H1 (cell line): Measurements from ENCODE around the gene SYNDIG1. TPM values are rescaled to one million over a fixed set of nuclear protein-coding genes. Genes with fewer than 3 reads are reported as not detected.

Experiments used
- BACH1 ChIP-seq: IDR thresholded peaks from 2 replicates; pipeline ENCODE4 v1.6.1; 2012; ENCODE audit warnings: low read length, improper control_type of control experiment
- CBX8 ChIP-seq: fragments of 300-800, 300-1000 bp; sonication (generic); IDR thresholded peaks from 2 replicates; pipeline ENCODE4 v1.7.1; 2016; ENCODE audit warnings: low read depth, low read length, borderline replicate concordance
- RNF2 ChIP-seq: fragments of 200-900, 300-1000 bp; sonication (generic); IDR thresholded peaks from 2 replicates; pipeline ENCODE4 v1.7.1; 2016; ENCODE audit warnings: borderline replicate concordance, low read depth, mild to moderate bottlenecking, antibody characterized with exemption, low read length; ENCODE audit not compliant: poor library complexity, severe bottlenecking; ENCODE audit errors: missing control alignments
- SRF ChIP-seq: IDR thresholded peaks from 2 replicates; pipeline ENCODE4 v1.6.1; 2011; ENCODE audit warnings: mild to moderate bottlenecking, low read depth, low read length, moderate library complexity
- TCF12 ChIP-seq: IDR thresholded peaks from 2 replicates; pipeline ENCODE4 v1.6.1; 2011; ENCODE audit warnings: low read depth, mild to moderate bottlenecking, low read length
- YY1 ChIP-seq: IDR thresholded peaks from 2 replicates; pipeline ENCODE4 v1.6.1; 2011; ENCODE audit warnings: low read depth, mild to moderate bottlenecking, low read length
- polyA plus RNA-seq, 7 experiments: library from polyadenylated mRNA; depleted of rRNA in 3 of 7; stranded (reverse) in 5 of 7; unstranded in 2 of 7; fragments of >200 nt in 5 of 7; fragments of 200-250 nt in 2 of 7; gene quantifications; 1 replicate in 5 of 7; 2 replicates in 1 of 7; 4 replicates in 1 of 7; pipeline versions ENCODE4 v1.2.1 to v1.2.3, GENCODE V29; 2011 to 2013; ENCODE audit warnings: missing spikeins in 2 of 7, mixed read lengths in 2 of 7
- total RNA-seq: library from RNA; stranded (reverse); fragmentation: NEBNext Ultra II Directional; extraction: Animal tissue kit (Norgen Biotek cat#: 25700); gene quantifications from 2 replicates; pipeline ENCODE4 v1.2.1, GENCODE V29; 2021
- TF ChIP-seq, protein P1 (sequence below): fragments of 300-600 bp; sonication (generic); IDR thresholded peaks from 2 replicates; pipeline ENCODE4 v1.7.1; 2012; ENCODE audit warnings: low read length, moderate library complexity, mild to moderate bottlenecking, inconsistent platforms; ENCODE audit not compliant: insufficient replicate concordance

The SYNDIG1 gene
- total and polyA plus RNA-seq, 2 of the 8 experiments (the other 6 are each of a cell fraction or from before 2014, with no cell fraction given), result 6.5 to 7.8 TPM

DNA sequence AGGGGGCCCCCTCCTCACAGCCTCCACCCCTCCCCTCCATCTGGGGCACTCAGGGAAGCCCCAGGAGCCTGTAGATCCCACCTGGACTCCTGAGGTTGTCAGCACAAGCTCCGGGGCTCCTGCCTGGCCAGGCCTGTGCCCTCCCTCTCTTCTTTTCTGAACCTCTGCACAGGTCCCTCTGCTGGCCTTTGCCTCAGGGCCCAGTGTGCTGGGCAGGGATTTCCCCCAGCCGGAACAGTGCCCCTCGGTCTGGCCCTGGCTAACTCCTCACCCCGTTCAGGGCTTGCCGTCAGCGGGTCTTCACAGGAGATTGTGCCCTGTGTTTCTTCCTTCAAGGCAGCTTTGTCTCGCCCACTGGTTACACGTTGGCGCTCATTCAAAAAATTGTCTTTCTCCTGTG lies 64.9 kb downstream of the SYNDIG1 start (continued):
- TF ChIP-seq, protein P1, sequence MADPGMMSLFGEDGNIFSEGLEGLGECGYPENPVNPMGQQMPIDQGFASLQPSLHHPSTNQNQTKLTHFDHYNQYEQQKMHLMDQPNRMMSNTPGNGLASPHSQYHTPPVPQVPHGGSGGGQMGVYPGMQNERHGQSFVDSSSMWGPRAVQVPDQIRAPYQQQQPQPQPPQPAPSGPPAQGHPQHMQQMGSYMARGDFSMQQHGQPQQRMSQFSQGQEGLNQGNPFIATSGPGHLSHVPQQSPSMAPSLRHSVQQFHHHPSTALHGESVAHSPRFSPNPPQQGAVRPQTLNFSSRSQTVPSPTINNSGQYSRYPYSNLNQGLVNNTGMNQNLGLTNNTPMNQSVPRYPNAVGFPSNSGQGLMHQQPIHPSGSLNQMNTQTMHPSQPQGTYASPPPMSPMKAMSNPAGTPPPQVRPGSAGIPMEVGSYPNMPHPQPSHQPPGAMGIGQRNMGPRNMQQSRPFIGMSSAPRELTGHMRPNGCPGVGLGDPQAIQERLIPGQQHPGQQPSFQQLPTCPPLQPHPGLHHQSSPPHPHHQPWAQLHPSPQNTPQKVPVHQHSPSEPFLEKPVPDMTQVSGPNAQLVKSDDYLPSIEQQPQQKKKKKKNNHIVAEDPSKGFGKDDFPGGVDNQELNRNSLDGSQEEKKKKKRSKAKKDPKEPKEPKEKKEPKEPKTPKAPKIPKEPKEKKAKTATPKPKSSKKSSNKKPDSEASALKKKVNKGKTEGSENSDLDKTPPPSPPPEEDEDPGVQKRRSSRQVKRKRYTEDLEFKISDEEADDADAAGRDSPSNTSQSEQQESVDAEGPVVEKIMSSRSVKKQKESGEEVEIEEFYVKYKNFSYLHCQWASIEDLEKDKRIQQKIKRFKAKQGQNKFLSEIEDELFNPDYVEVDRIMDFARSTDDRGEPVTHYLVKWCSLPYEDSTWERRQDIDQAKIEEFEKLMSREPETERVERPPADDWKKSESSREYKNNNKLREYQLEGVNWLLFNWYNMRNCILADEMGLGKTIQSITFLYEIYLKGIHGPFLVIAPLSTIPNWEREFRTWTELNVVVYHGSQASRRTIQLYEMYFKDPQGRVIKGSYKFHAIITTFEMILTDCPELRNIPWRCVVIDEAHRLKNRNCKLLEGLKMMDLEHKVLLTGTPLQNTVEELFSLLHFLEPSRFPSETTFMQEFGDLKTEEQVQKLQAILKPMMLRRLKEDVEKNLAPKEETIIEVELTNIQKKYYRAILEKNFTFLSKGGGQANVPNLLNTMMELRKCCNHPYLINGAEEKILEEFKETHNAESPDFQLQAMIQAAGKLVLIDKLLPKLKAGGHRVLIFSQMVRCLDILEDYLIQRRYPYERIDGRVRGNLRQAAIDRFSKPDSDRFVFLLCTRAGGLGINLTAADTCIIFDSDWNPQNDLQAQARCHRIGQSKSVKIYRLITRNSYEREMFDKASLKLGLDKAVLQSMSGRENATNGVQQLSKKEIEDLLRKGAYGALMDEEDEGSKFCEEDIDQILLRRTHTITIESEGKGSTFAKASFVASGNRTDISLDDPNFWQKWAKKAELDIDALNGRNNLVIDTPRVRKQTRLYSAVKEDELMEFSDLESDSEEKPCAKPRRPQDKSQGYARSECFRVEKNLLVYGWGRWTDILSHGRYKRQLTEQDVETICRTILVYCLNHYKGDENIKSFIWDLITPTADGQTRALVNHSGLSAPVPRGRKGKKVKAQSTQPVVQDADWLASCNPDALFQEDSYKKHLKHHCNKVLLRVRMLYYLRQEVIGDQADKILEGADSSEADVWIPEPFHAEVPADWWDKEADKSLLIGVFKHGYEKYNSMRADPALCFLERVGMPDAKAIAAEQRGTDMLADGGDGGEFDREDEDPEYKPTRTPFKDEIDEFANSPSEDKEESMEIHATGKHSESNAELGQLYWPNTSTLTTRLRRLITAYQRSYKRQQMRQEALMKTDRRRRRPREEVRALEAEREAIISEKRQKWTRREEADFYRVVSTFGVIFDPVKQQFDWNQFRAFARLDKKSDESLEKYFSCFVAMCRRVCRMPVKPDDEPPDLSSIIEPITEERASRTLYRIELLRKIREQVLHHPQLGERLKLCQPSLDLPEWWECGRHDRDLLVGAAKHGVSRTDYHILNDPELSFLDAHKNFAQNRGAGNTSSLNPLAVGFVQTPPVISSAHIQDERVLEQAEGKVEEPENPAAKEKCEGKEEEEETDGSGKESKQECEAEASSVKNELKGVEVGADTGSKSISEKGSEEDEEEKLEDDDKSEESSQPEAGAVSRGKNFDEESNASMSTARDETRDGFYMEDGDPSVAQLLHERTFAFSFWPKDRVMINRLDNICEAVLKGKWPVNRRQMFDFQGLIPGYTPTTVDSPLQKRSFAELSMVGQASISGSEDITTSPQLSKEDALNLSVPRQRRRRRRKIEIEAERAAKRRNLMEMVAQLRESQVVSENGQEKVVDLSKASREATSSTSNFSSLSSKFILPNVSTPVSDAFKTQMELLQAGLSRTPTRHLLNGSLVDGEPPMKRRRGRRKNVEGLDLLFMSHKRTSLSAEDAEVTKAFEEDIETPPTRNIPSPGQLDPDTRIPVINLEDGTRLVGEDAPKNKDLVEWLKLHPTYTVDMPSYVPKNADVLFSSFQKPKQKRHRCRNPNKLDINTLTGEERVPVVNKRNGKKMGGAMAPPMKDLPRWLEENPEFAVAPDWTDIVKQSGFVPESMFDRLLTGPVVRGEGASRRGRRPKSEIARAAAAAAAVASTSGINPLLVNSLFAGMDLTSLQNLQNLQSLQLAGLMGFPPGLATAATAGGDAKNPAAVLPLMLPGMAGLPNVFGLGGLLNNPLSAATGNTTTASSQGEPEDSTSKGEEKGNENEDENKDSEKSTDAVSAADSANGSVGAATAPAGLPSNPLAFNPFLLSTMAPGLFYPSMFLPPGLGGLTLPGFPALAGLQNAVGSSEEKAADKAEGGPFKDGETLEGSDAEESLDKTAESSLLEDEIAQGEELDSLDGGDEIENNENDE, result no peak
- no peak for TF ChIP-seq BACH1
- TF ChIP-seq SRF, result no peak
- TF ChIP-seq RNF2, result no peak
- TF ChIP-seq TCF12, result no peak
- TF ChIP-seq YY1, result no peak
- no peak for TF ChIP-seq CBX8
